HG03196 (cell line): Measurements from ENCODE around the gene KRTAP10-3.
"Not testable (repeated sequence)": the region's sequence is repeated elsewhere in the genome, so short reads cannot be mapped to it uniquely, and the experiment has no call there.

ENCODE experiments used
- ATAC-seq: cut with Tn5 transposase; IDR thresholded peaks from one replicate; pipeline ENCODE4 v1.9.1; 2021; ENCODE audit not compliant: unreplicated experiment

The KRTAP10-3 gene

DNA sequence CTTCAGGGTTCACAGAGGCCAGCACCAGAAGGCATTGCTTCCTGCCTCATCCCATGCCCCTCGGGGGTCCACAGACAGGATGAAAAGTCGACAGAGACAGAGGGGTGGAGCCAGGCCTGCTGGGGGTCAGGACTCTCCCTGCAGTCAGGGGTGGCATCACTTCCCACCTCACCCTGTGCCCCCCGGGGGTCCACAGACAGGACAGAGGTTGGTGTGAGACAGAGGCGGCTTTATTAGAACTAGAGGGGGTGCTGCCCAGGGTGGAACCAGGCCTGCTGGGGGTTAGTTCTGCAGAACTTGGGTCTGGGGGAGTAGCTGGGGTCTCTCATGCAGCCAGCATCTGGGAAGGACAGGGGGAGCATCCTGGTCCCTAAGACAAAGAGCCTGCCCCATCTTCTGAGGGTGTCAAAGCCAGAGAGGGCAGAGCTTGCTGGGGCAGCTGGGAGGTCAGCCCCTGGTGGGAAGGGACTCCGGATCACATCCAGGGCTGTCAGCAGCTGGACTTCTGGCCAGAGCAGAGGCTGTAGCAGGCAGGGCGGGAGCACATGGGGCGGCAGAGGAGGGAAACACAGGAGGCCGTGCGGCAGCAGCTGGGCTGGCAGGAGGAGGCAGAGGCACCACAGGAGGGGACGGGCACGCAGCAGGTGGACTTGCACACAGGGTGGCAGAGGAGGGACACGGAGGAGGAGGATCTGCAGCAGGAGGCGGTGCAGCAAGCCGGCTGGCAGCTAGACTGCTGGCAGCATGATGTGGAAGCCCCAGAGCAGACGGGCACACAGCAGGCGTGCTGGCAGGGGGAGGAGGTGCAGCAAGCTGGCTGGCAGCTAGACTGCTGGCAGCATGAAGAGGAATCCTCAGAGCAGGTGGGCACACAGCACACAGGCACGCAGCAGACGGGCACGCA lies 32.6 kb upstream of the KRTAP10-3 start:
- ATAC-seq, result not testable (repeated sequence)

DNA sequence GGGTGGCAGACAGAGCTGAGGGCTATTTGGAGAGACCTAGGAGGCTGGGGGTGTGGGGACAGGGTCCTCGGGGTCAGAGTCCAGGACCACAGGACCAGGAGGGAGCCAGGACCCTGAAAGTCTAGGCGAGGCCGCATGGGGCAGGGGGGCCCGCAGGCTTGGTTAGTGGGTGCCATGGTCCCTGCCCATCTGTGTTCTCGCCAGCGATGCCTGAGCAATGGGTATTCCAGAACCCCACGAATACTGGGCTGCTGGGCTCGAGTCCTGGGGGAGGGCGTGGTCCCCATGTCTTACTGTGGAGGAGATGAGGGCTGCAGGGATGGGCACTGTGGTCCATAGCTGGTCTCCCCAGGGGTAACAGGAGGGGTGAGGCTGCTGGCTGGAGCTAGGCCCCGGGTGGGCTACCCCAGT lies 31.7 kb upstream of the KRTAP10-3 start:
- ATAC-seq, result no peak

DNA sequence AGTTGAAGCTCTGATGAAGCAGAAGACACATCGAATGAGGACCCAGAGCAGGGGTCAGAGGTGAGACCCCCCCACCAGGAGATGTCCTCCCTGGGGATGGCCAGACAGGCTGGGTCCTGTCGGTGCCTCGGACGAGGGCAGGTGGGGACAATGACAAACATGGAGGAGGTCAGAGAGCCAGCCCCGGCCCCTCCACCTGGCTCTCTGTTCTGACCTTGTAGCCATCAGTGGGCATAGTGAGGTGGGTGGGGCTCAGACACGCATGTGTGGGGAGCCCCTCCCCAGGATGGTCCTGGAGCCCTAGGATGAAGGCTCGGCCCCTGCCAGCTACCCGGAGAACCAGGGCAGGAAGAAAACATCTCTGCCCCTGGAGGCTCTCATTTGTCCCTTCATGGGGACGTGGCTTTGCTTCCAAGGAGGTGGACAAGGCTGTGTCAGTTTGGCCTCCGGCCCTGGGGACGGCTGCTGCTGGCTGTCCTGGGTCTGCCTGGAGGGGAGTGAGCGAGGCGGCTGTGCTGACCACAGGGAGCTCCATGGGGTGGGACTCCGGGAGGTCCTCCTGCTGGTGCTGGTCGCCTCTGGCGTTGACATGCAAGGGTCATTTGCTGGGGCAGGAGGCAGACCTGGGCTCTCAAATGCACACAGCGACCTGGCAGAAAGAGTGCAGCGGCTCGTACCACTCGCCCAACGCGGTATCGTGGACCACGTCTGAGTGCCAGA lies 31.2 kb upstream of the KRTAP10-3 start:
- no peak for ATAC-seq

DNA sequence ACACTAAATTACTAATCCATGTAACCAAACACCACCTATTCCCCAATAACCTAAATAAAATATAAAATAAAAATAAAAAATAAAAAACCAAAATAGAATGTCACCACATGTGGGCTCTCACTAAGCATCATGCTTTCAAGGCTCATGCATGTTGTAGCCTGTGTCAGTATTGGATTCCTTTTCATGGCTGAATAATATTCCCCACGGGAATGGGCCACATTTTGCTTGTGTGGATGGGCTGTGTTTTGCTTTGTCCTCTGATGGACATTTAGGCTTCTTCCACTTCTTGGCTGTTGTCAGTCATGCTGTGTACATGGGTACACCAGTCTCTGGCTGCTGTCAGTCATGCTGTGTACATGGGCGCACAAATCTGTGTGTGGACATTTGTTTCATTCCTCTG lies 30.5 kb upstream of the KRTAP10-3 start:
- ATAC-seq, result no peak

DNA sequence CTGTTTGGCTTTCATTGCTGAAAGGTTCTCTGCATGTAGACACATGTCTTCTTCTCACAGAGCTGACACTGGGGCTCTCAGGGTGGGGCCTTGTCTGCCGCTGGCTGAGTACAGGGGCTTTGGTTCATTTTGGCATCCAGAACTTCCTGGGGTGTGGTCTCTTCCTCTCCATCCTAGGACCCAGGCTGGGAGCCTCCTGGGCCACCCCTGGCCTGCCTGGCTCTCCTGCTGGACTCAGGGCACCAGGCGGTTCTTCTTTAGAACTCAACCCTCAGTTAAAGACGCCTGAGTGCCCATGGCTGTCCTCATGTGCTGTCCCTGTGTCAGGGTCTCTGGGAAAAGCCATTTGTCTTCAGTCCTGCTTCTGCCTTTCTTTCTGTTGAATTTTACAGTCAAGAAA lies 27.3 kb upstream of the KRTAP10-3 start:
- no peak for ATAC-seq

DNA sequence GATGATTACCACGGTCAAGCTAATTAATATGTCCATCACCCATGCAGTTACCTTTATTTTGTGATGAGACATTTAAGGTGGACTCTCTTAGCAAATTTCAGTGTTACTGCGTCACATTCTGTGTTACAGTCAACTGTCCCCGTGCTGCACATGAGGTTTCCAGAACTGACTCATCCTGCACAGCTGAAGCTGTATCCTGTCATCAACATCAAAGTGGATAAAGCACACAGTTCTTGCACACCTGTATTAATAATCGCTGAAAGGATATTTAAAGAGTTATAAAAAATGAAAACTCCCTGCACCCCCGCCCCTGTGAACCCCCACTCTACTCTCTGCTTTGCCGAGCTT lies 25.2 kb upstream of the KRTAP10-3 start:
- ATAC-seq, result no peak

DNA sequence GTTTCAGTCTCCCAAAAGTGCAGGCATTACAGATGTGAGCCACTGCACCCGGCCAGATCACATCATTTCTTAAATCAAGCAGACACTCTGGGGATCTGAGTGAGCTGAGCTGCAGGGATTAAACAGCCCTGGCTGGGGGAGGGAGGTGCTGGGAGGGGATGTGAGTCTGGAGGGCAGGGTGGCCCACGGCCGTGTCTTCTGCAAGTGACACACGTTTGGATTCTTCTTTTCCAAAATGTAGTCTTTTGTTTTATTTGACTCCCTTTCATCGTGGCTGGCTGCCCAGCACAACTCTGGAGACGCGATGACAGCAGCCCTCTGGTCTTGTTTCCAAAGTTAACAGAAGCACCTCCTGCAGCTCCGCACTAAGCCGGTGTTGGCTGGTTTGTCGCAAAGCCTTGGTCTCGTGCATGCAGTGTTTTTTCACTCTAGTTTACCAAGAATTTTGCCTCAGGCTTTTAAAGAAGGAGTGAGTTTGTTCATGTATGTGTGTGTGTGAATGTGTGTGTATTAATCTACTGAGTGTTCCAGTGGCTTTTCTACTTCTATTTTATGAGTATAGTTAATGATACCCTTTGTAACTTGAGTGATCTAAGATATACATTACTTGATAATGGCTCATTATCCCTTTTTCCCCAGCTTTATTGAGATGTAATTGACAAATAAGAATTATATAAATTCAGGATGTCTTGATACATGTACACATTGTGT lies 24.6 kb upstream of the KRTAP10-3 start:
- ATAC-seq, result no peak

DNA sequence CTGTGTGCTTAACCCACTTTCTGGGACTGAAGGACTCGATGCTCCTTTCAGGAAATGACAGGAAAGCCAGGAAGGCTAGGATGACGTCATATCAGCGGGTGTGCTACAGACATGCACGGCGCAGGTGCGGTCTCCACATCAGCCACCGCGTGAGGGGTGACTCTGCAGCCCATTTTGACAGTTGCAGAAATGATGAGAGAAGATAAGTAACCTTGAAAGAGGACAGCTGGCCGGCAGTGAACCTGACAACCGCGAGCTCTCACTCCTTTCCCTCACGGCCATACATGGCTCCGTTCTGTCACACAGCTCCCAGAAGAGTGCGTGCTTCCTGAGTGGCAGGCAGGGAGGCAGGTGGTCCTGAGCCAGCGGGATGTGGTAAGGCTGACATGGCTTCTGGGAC lies 23.5 kb upstream of the KRTAP10-3 start:
- ATAC-seq, result no peak

DNA sequence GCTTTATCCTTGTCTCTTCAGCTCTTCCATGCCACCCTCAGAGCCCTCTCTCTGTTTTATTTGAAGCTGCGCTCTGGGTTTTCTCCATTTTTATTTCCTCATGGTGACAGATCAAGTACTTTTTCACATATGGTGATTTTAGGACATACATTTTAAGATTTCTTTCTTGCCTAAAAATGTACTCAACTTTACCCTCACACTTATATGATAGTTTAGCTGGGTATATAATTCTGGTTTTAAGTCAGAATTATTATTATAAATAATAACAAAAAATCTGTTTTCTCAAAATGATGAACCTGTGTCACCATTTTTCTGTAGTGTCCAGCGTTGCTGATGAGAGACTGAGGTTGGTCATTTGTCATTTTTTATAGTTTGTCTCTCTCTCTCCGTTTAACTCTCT lies 22.6 kb upstream of the KRTAP10-3 start:
- no peak for ATAC-seq

DNA sequence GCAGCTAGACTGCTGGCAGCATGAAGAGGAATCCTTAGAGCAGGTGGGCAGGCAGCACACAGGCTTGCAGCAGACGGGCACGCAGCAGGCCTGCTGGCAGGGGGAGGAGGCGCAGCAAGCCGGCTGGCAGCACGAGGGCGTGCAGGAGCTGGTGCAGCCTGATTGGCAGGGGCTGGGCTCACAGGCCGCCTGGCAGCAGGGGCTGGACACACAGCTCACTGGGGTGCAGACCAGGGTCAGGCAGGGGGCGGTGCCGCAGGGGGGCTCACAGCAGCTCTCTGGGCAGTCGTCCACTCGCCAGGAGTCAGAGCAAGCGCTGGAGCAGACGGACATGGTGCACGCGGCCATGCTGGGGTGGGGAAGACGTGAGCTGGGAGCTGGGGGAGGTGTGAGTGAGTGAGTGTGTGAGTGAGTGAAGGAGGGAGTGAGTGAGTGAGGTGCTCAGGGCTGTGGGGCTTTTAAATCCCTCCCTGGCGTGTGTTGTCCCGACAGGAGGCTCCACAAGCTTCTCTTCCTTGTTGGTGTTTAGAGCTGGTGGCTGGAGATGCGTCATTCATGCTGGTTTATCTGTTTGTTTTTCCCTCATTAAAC lies 21.7 kb upstream of the KRTAP10-3 start, which contains the start of gene KRTAP10-5:
Gene KRTAP10-5, minus strand, starts transcription at position 374 of the 591 bp plus-strand sequence. Its CDS starts 26 bp downstream, at position 348.
- not testable (repeated sequence) for ATAC-seq

DNA sequence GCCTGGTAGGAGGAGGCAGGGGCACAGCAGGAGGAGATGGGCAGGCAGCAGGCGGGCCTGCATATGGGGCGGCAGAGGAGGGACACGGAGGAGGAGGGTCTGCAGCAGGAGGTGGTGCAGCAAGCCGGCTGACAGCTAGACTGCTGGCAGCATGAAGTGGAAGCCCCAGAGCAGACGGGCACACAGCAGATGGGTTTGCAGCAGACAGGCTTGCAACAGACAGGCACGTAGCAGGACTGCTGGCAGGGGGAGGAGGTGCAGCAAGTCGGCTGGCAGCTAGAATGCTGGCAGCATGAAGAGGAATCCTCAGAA lies 21.2 kb upstream of the KRTAP10-3 start:
- no peak for ATAC-seq

DNA sequence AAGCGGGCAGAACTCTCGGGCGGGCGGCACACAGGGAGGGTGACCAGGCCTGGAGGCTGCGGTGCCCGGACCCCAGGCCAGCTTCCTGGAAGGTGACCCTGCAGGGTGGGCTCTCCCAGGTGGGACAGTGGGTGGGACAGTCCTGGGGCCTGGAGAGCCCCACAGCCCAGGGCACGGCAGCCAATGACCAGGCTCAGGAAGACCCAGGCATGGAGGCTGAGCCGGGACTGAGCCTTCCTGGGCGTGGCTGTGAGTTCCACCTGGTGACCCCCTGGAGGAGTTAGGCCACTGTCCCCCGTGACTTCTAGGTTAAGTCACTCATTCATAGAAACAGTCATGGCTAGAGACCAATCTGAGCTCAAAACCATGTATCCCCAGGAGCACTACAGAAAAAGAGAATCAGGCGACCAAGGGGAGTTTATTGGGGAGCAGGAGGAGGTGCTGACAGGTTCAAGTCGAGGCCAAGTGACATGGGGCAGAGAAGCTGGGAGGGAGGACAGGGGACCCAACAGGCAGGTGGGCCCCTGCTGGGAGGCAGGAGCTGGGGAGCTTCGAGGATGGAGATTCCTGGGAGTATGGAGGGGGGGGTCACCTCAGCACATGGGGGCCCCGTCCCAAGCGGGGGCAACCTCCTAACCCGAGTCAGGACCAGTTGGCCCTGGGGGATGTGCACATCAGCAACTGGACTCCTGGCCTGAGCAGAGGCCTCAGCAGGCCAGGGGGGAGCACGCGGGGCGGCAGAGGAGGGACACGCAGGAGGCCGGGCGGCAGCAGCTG lies 20.6 kb upstream of the KRTAP10-3 start:
- no peak for ATAC-seq

DNA sequence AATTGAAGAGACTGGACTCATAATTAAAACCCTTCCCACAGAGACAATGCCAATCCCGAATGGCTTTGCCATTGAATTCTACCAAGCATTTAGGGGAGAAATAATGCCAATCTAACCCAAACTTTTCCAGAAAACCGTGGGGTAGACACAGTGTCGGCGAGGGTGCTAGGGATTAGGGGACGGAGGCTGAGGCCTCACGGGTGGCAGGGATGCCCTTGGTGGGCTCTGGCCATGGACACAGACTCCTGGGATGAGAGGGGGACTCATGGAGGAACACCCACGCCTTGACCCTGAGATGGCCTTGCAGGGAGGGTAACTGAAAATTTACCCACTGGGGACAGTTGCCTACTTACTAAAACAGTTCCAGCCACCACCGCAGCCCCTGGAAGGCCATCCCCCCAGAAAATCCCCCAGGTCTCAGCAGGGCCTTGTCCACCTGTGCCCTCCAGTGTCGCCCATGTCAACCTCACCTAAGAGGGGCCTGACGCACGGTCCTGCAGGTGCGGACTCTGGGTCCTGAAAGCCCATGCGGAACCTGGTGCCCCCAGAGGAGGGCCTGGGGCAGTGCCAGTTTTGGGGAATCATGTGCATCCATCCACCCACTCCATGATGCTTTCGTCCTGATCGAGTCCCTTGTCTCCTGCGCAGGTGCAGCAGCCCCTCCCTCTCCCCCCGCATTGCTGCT lies 19.9 kb upstream of the KRTAP10-3 start:
- no peak for ATAC-seq

DNA sequence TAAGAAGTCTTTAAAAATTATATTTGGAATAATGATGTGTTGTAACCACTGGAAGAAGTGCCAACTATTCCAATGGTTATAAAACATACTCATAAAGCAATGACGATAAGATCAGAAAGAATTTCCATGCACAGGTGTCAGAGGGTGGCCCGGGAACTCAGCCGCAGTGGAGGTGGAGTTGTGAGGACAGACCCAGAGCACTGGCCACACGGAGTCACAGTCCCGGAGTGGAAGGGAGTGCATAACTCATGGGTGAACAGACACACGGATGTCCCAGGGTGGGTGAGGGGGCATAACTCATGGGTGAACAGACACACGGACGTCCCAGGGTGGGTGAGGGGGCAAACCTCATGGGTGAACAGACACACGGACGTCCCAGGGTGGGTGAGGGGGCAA lies 17.4 kb upstream of the KRTAP10-3 start:
- ATAC-seq, result no peak

DNA sequence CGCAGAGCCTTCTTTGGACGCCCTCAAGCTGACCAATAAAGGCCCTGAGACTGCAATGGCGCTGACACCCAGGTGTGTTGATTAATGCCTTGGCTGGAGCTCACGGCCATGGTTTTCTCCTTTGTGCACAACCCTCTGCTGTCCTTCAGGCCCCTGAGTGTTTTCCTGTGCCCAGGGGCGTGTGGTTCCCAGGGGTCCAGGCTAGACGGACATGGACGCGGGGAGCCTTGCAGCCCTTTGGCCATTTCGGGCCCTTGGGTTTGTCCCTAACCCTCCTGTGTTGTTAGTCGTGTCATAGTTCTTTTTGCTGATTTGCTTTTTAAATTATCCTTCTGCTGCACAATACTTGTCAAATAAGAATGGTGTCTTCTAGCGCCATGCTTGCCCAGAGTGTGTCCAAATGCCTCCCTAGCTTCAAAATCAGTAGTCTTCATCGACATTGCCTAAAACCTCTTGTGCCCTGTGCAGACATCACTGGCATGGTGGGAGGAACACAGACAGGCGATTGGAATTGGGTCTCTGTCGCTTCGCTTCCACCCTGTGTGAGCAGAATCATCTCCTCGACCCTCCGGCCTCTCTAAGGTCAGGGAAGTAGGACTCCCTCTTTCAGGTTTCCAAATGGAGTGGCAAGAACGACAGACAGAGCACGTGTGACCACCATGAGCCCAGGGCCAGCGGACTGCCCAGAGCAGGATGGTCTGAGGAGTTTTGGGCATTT lies 16.9 kb upstream of the KRTAP10-3 start:
- no peak for ATAC-seq

DNA sequence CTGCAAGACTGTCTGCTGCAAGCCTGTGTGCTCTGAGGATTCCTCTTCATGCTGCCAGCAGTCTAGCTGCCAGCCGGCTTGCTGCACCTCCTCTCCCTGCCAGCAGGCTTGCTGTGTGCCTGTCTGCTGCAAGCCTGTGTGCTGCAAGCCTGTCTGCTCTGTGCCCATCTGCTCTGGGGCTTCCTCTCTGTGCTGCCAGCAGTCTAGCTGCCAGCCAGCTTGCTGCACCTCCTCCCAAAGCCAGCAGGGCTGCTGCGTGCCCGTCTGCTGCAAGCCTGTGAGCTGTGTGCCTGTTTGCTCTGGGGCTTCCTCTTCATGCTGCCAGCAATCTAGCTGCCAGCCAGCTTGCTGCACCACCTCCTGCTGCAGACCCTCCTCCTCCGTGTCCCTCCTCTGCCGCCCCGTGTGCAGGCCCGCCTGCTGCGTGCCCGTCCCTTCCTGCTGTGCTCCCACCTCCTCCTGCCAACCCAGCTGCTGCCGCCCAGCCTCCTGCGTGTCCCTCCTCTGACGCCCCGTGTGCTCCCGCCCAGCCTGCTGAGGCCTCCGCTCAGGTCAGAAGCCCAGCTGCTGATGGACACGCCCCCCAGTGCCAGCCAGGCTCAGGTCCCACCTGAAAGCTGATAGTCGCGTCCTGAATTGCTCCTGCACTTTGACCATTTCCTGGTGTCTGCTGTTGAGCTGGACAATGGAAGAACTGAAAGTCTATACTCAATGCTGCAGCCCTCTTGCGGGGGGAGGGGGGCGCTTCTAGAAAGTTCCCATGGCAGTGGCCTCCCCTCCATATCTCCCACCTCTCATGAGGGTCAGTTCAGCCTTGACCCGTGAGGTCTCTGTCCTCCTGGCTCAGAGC lies 16.1 kb upstream of the KRTAP10-3 start:
- no peak for ATAC-seq

DNA sequence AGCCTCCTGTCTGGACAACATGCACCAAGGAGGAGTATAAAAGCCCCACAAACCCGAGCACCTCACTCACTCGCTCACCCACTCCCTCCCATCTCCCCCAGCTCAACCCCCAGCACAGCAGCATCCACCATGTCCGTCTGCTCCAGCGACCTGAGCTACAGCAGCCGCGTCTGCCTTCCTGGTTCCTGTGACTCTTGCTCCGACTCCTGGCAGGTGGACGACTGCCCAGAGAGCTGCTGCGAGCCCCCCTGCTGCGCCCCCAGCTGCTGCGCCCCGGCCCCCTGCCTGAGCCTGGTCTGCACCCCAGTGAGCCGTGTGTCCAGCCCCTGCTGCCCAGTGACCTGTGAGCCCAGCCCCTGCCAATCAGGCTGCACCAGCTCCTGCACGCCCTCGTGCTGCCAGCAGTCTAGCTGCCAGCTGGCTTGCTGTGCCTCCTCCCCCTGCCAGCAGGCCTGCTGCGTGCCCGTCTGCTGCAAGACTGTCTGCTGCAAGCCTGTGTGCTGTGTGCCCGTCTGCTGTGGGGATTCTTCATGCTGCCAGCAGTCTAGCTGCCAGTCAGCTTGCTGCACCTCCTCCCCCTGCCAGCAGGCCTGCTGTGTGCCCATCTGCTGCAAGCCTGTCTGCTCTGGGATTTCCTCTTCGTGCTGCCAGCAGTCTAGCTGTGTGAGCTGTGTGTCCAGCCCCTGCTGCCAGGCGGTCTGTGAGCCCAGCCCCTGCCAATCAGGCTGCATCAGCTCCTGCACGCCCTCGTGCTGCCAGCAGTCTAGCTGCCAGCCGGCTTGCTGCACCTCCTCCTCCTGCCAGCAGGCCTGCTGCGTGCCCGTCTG lies 15.2 kb upstream of the KRTAP10-3 start, which contains the start of gene KRTAP10-4:
Gene KRTAP10-4, plus strand, starts transcription at position 100 of the 827 bp plus-strand sequence. Its CDS starts 30 bp downstream, at position 130.
- not testable (repeated sequence) for ATAC-seq
